Dermis blood vessel endothelial cell (primary cell): Measurements from ENCODE around the gene FOXC1. TPM values are rescaled to one million over a fixed set of nuclear protein-coding genes. Genes with fewer than 3 reads are reported as not detected.
A peak's percentile ranks its signal among the peaks of the same experiment; 100 is the strongest.

Experiments used
- DNase-seq: peaks from one replicate; pipeline ENCODE4 v3.0.0; 2010
- total RNA-seq: library from RNA; depleted of rRNA; stranded (reverse); fragments of >200 nt; gene quantifications from 2 replicates; pipeline ENCODE4 v1.2.3, GENCODE V29; 2014

Gene FOXC1
- 8.3 and 12.1 TPM in 2 replicates for total RNA-seq

GRCh38 chr6:1609648-1610496 lies at the start of gene FOXC1:
TSS of gene FOXC1 (plus strand) at chr6:1609915. CDS start at chr6:1610446, 531 bp downstream.
- peak; percentile 94 for DNase-seq

- no peak for DNase-seq
These were observed 49.2 kb upstream of the FOXC1 start for GRCh38 chr6:1560281-1561058.

DNA sequence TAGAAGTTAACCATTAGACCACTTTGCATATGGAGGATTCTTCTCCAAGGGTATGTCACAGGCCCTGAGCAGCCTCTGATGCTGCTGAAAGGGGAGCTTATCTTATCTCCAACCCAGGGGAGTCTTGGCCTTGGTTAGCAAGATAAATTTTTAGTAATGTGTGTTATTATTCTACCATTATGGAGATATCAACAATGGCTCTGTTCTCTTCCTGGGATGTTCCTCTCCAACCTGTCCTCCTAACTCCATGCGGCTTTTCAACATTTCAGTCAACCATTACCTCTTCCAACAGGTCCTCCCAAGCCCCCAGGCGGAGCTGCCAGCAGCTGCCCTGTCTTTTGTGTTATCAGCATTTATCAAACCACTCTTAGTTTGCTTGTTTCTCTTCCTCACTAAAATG lies 48.4 kb upstream of the FOXC1 start:
- no peak for DNase-seq

DNA sequence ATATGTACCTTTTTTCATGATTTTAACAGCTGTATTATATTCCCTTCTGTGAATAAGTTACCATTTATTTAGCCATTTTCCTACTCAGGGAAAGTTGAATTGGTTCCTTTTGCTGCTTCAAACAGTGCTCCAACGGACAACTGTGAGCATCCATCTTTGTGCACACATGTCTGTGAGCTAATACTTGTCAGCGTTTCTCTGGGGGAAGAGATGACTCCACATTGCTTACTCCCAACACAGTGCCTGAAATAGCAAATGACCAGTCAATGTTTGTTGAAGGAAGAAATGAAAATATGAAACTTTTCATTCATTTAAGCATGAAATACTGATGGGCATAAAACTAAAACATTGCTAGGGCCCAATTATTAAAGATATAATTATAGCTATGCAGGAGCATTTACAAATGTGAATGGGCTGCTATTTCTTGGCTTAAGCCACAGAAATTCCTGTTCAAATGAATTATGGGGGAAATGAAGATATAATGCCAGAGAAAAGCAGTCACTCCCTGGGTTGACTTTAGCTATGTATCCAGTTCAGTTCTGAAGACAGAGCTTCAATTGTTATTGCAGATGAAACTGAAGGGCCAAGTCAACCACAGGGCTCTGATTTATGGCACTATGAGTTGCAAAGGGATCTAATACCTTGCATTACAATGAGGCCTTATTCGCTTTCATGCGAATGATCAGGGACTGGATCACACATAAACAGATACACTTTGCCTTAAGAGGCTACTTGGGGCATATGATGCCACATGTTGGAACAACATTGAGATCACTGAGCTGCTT lies 47.4 kb upstream of the FOXC1 start:
- no peak for DNase-seq

DNA sequence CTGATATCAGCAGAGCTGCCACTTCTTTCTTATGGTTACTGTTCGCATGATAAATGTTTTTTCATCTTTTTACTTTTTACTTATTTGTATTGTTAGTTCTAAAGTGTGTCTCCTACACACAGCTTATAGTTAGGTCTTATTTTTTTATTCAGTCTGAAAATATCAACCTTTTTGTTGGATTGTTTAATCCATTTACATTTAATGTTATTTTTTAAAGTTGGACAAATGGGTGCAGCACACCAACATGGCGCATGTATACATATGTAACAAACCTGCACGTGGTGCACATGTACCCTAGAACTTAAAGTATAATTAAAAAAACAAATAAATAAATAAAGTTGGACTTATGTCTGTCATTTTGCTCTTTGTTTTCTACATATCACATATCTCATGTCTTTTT lies 40.3 kb upstream of the FOXC1 start:
- DNase-seq = no peak

- DNase-seq = no peak
These were observed 38.9 kb upstream of the FOXC1 start for GRCh38 chr6:1570848-1571247.

- no peak for DNase-seq
These were observed 36.8 kb upstream of the FOXC1 start for GRCh38 chr6:1572892-1573291.

GRCh38 chr6:1574083-1574761 lies 35.5 kb upstream of the FOXC1 start:
- no peak for DNase-seq

DNA sequence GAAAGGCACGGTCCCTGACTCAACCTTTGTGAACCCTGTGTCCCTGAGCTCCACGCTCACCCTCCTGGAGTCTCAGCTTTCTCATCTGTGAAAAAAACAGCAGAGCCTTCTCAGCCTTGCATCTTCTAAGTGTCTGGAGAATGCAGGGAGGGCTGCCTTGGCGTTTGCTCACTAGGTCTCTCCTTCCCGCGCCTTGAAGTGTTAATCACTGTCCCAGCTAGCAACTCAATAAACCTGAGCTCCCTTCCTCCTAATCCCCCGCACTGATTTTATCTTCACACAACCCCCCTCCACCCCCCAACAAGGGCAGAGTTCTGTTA lies 34.9 kb upstream of the FOXC1 start:
- DNase-seq = no peak

DNA sequence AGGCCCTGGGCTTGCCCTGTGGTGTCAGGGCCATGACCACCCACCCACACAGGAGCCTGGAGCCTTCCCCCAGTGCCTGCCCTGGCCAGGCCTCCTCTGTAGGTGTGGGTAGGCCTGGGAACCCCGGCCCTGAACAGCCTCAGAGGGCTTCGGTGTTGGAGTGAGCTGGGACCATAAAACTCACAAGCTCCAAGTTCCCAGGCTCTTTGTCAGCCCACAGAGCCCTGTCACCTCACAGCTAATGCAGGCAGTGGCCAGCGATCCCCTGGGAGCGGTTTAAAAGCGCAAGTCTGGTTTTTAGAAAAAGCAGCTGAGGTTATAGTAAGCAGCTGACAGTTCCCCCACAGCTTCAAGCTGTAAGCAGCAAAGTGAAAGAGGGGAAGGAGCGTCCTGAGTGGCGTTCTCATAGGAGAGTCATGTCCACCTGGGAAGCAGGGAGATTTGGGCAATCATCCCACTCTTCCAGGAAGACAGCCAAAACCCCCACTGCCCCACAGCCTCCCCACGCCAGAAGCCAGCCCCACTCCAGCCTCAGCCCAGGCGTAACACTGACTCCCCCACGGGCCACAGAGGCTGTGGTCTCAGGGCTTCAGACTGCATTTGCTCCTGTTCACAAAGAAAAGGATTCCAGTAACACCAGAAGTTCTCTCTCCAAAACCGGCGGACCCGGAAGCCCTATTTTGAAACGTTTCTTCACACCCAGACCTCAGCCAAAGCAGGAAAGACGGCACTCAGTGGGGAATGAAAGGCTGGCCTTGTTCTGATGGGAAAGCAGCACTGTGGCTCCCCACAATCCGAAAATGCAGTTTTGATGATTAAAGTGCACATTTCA lies 34.3 kb upstream of the FOXC1 start:
- no peak for DNase-seq

DNA sequence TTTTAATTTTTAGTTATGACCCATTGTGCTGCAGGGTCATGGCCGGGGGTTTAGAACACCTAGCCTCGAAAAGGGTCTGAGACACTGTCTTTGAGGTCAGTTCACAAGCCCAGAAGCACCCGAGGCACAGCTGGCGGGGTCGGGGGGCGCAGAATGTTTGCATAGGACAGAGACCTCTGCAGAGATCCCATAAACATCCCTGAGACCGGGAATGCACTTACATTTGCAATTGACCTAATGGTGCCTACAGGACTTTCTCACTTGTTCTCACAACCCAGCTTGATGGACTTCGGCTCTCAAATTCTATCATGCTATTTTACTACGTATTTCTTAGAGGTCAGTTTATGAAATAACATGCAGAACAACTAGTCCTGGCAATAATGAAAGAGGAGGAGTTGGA lies 33.5 kb upstream of the FOXC1 start:
- DNase-seq = no peak

- no peak for DNase-seq
These were observed 33.0 kb upstream of the FOXC1 start for GRCh38 chr6:1576711-1577110.

- DNase-seq = no peak
These were observed 32.5 kb upstream of the FOXC1 start for GRCh38 chr6:1577146-1577680.

DNA sequence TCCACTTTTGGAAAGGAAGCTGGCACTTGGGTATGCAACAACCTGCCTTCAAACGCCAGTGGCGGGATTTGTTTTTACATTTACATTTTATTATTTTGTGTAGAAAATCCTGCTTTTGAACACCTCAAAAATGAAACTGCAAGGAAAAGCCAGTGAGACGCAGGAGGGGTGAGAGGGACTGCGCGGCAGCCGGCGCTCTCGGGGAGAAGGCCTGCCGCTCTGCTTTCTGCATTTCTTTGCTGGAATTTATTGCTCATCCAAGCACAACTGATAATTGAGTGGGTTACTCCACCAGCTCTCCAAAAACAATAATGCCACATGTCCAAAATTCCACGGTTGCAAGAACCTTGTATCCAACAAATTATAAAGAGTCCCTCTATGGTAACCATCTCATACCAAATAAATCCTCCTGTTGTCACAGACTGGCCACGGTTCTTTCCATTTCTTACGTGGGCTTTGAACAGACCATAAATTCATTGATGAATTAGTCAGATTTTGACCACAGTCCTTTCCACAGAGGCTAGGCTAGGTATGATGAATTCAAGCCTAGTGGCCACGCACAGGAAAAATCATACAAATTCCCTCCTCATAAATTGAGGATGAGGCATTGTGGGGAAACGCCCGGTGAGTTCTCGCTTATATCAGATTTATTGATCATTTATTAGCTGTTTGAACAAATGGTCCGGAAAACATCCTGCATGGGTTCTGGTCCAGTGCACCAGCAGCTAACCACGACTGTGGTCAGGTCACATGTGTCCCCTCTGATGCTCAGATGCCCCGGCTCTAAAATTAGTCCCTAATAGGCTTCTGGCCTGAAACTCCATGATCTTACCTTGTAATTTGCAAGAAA lies 31.6 kb upstream of the FOXC1 start:
- no peak for DNase-seq

- DNase-seq = no peak
These were observed 30.6 kb upstream of the FOXC1 start for GRCh38 chr6:1579096-1579495.

DNA sequence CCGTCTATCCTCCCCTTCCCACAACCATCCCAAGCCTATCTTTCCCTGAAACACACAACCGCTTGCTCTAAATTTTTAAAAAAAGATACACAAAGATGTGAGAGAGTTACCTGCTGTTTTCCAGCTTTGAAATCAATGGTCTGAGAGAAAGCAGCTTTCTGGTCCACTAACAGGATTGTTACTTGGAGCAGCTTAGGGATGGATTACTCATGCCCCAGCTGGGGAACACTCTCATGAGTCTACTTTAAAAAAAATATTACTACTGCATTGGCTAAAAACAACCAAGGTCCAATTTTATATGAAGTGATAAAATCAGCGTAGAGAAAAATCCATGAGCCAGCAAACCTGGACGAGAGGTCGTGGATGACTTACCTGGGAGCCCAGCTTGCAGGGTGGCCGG lies 29.6 kb upstream of the FOXC1 start:
- DNase-seq = no peak

DNA sequence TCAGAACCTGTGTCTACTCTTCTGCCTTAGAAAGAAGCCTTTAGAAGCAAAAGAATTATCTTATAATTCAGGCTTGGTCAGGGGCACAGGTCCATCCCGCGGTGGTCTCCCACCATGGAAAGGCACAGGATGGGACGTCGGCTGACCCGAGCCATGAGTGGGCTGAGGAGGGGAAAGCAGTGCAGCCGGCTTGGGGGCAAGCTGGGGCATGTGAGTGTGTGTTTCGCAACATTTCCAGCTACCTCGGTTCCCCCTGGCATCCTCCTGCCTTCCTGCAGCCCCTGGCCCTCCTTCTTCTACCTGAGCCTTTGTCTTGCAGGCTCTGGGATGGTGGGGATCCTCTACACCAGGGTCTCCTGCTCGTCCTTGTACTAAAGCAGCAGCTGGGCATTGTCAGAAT lies 29.1 kb upstream of the FOXC1 start:
- DNase-seq = no peak

GRCh38 chr6:1581120-1581991 lies 28.4 kb upstream of the FOXC1 start:
- DNase-seq = no peak

GRCh38 chr6:1584146-1584545 lies 25.6 kb upstream of the FOXC1 start:
- no peak for DNase-seq
